GM12878 (cell line): ENCODE measurements around the gene PPP1R14B. TPM values are rescaled to one million over a fixed set of nuclear protein-coding genes. Genes with fewer than 3 reads are reported as not detected.

Source experiments
- ATAC-seq: fragments of 200-7000 bp; cut with Tn5 transposase; 3 replicates; pipeline ENCODE4 v1.9.1; 2020; ENCODE audit warnings: mild to moderate bottlenecking, moderate library complexity
- BruUV-seq: library from RNA; stranded (reverse); fragments of 400-500 nt; replicated peaks from 2 replicates; lab custom pipeline; 2021; lab: Mats Ljungman, UMichigan
- CTCF ChIA-PET: fragments of 300-600 bp; sonication (Branson Sonifier 250); formaldehyde crosslinking; extraction: SDS; loops from one replicate; lab custom pipeline; 2021; ENCODE audit warnings: inconsistent platforms; lab: Yijun Ruan, JAX
- POLR2A ChIA-PET: fragments of 350-600 bp; formaldehyde crosslinking; extraction: SDS; loops from one replicate; lab custom pipeline; 2021; ENCODE audit warnings: inconsistent platforms; lab: Charles Lee
- RAD21 ChIA-PET: fragments of 300-600 bp; sonication (Branson Sonifier 250); formaldehyde crosslinking; loops from one replicate; lab custom pipeline; 2023; ENCODE audit warnings: antibody characterized with exemption; ENCODE audit not compliant: unreplicated experiment; lab: Charles Lee
- SMC1A ChIA-PET: fragments of 300-600 bp; sonication (Branson Sonifier 250); formaldehyde crosslinking; loops from one replicate; lab custom pipeline; 2023; ENCODE audit not compliant: unreplicated experiment, uncharacterized antibody; lab: Charles Lee
- DNase-seq: peaks from one replicate; pipeline ENCODE4 v3.0.0-alpha.2; 2011; ENCODE audit warnings: low read depth, low spot score
- FAIRE-seq: peaks from 3 replicates; lab custom pipeline; 2011; peaks lifted over from hg19 to GRCh38; lab: Jason Lieb, UNC
- H2AFZ ChIP-seq: 2 replicates; pipeline ENCODE4 v1.6.0; 2011; ENCODE audit warnings: low read depth, low read length, control low read depth; ENCODE audit not compliant: control insufficient read depth
- H3K27ac ChIP-seq: 2 replicates; pipeline ENCODE4 v1.5.1; 2011; ENCODE audit warnings: control low read depth; ENCODE audit not compliant: control insufficient read depth, insufficient read depth
- H3K27me3 ChIP-seq, 2 experiments: replicated peaks in 1 of 2; 2 replicates each; pipeline versions ENCODE4 v1.6.0 to v1.6.1; 2011; ENCODE audit warnings: low read length in 1 of 2; ENCODE audit not compliant: control insufficient read depth in 2 of 2, insufficient read depth in 2 of 2
- H3K36me3 ChIP-seq, 2 experiments: 2 replicates each; pipeline ENCODE4 v1.5.1; 2011; ENCODE audit warnings: low read length in 1 of 2; ENCODE audit not compliant: control insufficient read depth in 2 of 2, insufficient read depth in 2 of 2
- H3K4me1 ChIP-seq: 2 replicates; pipeline ENCODE4 v1.6.1; 2011; ENCODE audit warnings: mild to moderate bottlenecking, low read length, moderate library complexity, mixed read lengths; ENCODE audit not compliant: control insufficient read depth, insufficient read depth
- H3K4me2 ChIP-seq: 2 replicates; pipeline ENCODE4 v1.6.0; 2011; ENCODE audit warnings: control low read depth; ENCODE audit not compliant: control insufficient read depth, insufficient read depth
- H3K4me3 ChIP-seq: fragments of 200-600 bp; sonication (generic); 2 replicates; pipeline ENCODE4 v1.5.1; 2016
- H3K79me2 ChIP-seq: 2 replicates; pipeline ENCODE4 v1.6.0; 2011; ENCODE audit warnings: low read length; ENCODE audit not compliant: control insufficient read depth, insufficient read depth
- H3K9ac ChIP-seq: 2 replicates; pipeline ENCODE4 v1.8.0; 2011; ENCODE audit warnings: low read length, control low read depth, mixed read lengths; ENCODE audit not compliant: control insufficient read depth, insufficient read depth
- H3K9me3 ChIP-seq: replicated peaks from 3 replicates; pipeline ENCODE4 v1.5.1; 2011; ENCODE audit warnings: mild to moderate bottlenecking, low read length; ENCODE audit not compliant: control insufficient read depth, insufficient read depth
- H4K20me1 ChIP-seq: 2 replicates; pipeline ENCODE4 v1.6.0; 2011; ENCODE audit not compliant: control insufficient read depth, insufficient read depth
- HDAC2 ChIP-seq: fragments of 200-600 bp; sonication (generic); IDR thresholded peaks from 2 replicates; pipeline ENCODE4 v1.6.1; 2017
- NFIC ChIP-seq: IDR thresholded peaks from 2 replicates; pipeline ENCODE4 v1.6.1; 2012; ENCODE audit warnings: low read depth, mild to moderate bottlenecking, inconsistent platforms, low read length, moderate library complexity
- NFYB ChIP-seq: IDR thresholded peaks from 2 replicates; pipeline ENCODE4 v1.6.1; 2011; ENCODE audit warnings: low read depth, mild to moderate bottlenecking, low read length, improper control_type of control experiment, moderate library complexity; ENCODE audit not compliant: insufficient read depth
- NKRF ChIP-seq: fragments of 450-650 bp; conservative IDR thresholded peaks from 2 replicates; pipeline ENCODE4 v1.6.1; 2017; ENCODE audit warnings: mild to moderate bottlenecking, moderate library complexity
- SRF ChIP-seq, 2 experiments: IDR thresholded peaks; 2 replicates each; pipeline ENCODE4 v1.6.1; 2011; ENCODE audit warnings: low read depth in 2 of 2, low read length in 2 of 2, mild to moderate bottlenecking in 1 of 2, moderate library complexity in 1 of 2
- YY1 ChIP-seq: IDR thresholded peaks from 2 replicates; pipeline ENCODE4 v1.6.1; 2011; ENCODE audit warnings: low read depth, mild to moderate bottlenecking, low read length
- ZBED1 ChIP-seq: IDR thresholded peaks from 2 replicates; pipeline ENCODE4 v1.6.1; 2016; ENCODE audit warnings: borderline replicate concordance
- ZNF687 ChIP-seq: fragments of 450-650 bp; IDR thresholded peaks from 2 replicates; pipeline ENCODE4 v1.6.1; 2017; ENCODE audit warnings: mild to moderate bottlenecking, moderate library complexity
- WGBS: methylation state at CpG from one replicate; pipeline ENCODE4 v1.1.6; 2016; ENCODE audit warnings: low lambda C conversion rate; ENCODE audit not compliant: insufficient replicate concordance, insufficient coverage; ENCODE audit errors: missing lambda C conversion rate; 5-methylcytosine and 5-hydroxymethylcytosine counted together
- in situ Hi-C: fragments of 300-500 bp; cut with MboI; formaldehyde crosslinking; loops from 9 replicates; pipeline ENCODE4 v1.14.3; 2018; ENCODE audit warnings: mixed read lengths
- intact Hi-C: fragments of 100-400 bp; cut with micrococcal nuclease; formaldehyde crosslinking; loops from one replicate; pipeline ENCODE4 v1.14.2; 2022; ENCODE audit not compliant: unreplicated experiment
- polyA plus RNA-seq, 11 experiments: library from polyadenylated mRNA; depleted of rRNA in 4 of 11; unstranded in 6 of 11; stranded (reverse) in 5 of 11; fragments of >200 nt; fragmentation: Nextera tagmentation in 4 of 11; fragmentation: Illumina TruSeq in 1 of 11; extraction: Ambion mirVana in 4 of 11; extraction: Trizol in 1 of 11; gene quantifications; 1 replicate in 1 of 11; 2 replicates in 10 of 11; pipeline versions ENCODE4 v1.2.1 to v1.2.3, GENCODE V29; 2011 to 2016; ENCODE audit warnings: inconsistent platforms in 2 of 11, missing spikeins in 2 of 11, low read depth in 1 of 11
- total RNA-seq, 4 experiments: library from RNA; depleted of rRNA in 3 of 4; stranded (reverse); fragments of >200 nt in 3 of 4; fragmentation: Illumina TruSeq in 1 of 4; extraction: Trizol in 1 of 4; gene quantifications; 2 replicates each; pipeline versions ENCODE4 v1.2.1 to v1.2.3, GENCODE V29; 2013 to 2021
- TF ChIP-seq, protein P1 (sequence below): IDR thresholded peaks from 2 replicates; pipeline ENCODE4 v1.6.1; 2012; ENCODE audit warnings: low read depth, low read length, improper control_type of control experiment

PPP1R14B gene
- total and polyA plus RNA-seq, 10 of the 15 experiments (the other 5 are each of a cell fraction or from before 2014, with no cell fraction given), result 8.4 to 283 (median 124) TPM

- ATAC-seq (peak; percentile 4; the same call in 2 of the 3 replicates), DNase-seq (no peak), FAIRE-seq (no peak)
- Histone ChIP-seq H3K4me1 (peaks cover 26% of the 10 kb centered on the region), H3K9me3 (no peaks in the 10 kb centered on the region), H3K4me2 (peak overlapping the region; percentile 76), H3K27ac (peak overlapping the region; percentile 98), H3K27me3 (no peaks in the 10 kb centered on the region), H4K20me1 (no peaks in the 10 kb centered on the region), H3K9ac (peak overlapping the region; percentile 95), H2AFZ (no peak overlapping the region; the same call in 1 of the 2 replicates), H3K36me3 (peaks cover 23 to 30% of the 10 kb centered on the region in 2 experiments; a peak in 3 of 4 replicates), H3K4me3 (peak overlapping the region; percentile 74), H3K79me2 (peaks cover 39% of the 10 kb centered on the region)
- SMC1A ChIA-PET, result interaction anchor here (1.6 to 5.5 kb wide), 6 partner anchors 11 to 110 kb away, joined by 3 to 98 read pairs (median 36); partner anchors contain the start of genes CATSPERZ, ESRRA, FKBP2 and NUDT22
- CTCF ChIA-PET, result interaction anchor here (0.6 to 9.7 kb wide), 9 partner anchors 9 to 94 kb away, joined by 3 to 238 read pairs (median 8); partner anchors contain the start of genes CATSPERZ, DNAJC4, ESRRA and NUDT22
- POLR2A ChIA-PET, result interaction anchor here (0.6 to 5.8 kb wide), 13 partner anchors 17 to 1481 kb away, joined by 4 to 85 read pairs (median 21); partner anchors contain the start of genes BAD, CATSPERZ, ESRRA and FKBP2
- TF ChIP-seq NFYB (no peak), NKRF (0 out of 2 replicates have a peak, but pooled peaks have one; percentile 2), HDAC2 (no peak), ZBED1 (no peak), ZNF687 (no peak), YY1 (no peak), SRF (IDR thresholded peaks at IDR 0.05; ENCODE audit: low read depth in 2 of 2, low read length in 2 of 2) (0 out of 4 replicates have a peak, but pooled peaks of 1 of the 2 experiments have one; percentile 7), NFIC (no peak)
- TF ChIP-seq, protein P1, sequence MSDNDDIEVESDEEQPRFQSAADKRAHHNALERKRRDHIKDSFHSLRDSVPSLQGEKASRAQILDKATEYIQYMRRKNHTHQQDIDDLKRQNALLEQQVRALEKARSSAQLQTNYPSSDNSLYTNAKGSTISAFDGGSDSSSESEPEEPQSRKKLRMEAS, result no peak; the same call in 1 of the 2 replicates
- RAD21 ChIA-PET, result interaction anchor here (1.5 to 6.6 kb wide), 8 partner anchors 15 to 95 kb away, joined by 6 to 125 read pairs (median 33); partner anchors contain the start of genes CATSPERZ, ESRRA, FKBP2 and NUDT22
- no TSS peak for BruUV-seq
- intact Hi-C loops (no loop called here), in situ Hi-C loops (no loop called here)
- WGBS, result 56% methylated on average over 23 of the region's 23 CpGs
Measured at GRCh38 chr11:64208086-64208795, 38.5 kb downstream of the PPP1R14B start.
